Measurements from ENCODE around the gene TSPAN10.

The TSPAN10 gene

GRCh38 chr17:81631482-81631881 is 5.5 kb upstream of the TSPAN10 start:
- in situ Hi-C loops (cut with MboI; ENCODE audit: low sequenced_read_pairs) = no loop called here

GRCh38 chr17:81635431-81635830 is 1.6 kb upstream of the TSPAN10 start:
- in situ Hi-C loops (cut with MboI; ENCODE audit: low sequenced_read_pairs) = no loop called here

GRCh38 chr17:81635973-81636504 is 957 bp upstream of the TSPAN10 start:
- in situ Hi-C loops (cut with MboI; ENCODE audit: low sequenced_read_pairs) = no loop called here

GRCh38 chr17:81638683-81639082 is 1.7 kb downstream of the TSPAN10 start:
- in situ Hi-C loops (cut with MboI; ENCODE audit: low sequenced_read_pairs) = no loop called here

- in situ Hi-C loops (cut with MboI; ENCODE audit: low sequenced_read_pairs) = no loop called here
These were observed 3.0 kb downstream of the TSPAN10 start for GRCh38 chr17:81640011-81640410.

GRCh38 chr17:81641825-81642489 is 5.0 kb downstream of the TSPAN10 start:
- in situ Hi-C loops (cut with MboI; ENCODE audit: low sequenced_read_pairs) = no loop called here

GRCh38 chr17:81644496-81644895 is 7.5 kb downstream of the TSPAN10 start:
- in situ Hi-C loops (cut with MboI; ENCODE audit: low sequenced_read_pairs) = no loop called here

- in situ Hi-C loops (cut with MboI; ENCODE audit: low sequenced_read_pairs) = no loop called here
These were observed 8.3 kb downstream of the TSPAN10 start for GRCh38 chr17:81644976-81645952.

GRCh38 chr17:81646869-81647600 is 10.0 kb downstream of the TSPAN10 start:
- in situ Hi-C loops (cut with MboI; ENCODE audit: low sequenced_read_pairs) = no loop called here

- in situ Hi-C loops (cut with MboI; ENCODE audit: low sequenced_read_pairs) = no loop called here
These were observed 10.6 kb downstream of the TSPAN10 start for GRCh38 chr17:81647640-81648012.

GRCh38 chr17:81648013-81648706 is 11.2 kb downstream of the TSPAN10 start:
- in situ Hi-C loops (cut with MboI; ENCODE audit: low sequenced_read_pairs) = no loop called here

GRCh38 chr17:81648707-81649085 is 11.7 kb downstream of the TSPAN10 start:
- in situ Hi-C loops (cut with MboI; ENCODE audit: low sequenced_read_pairs) = no loop called here

- in situ Hi-C loops (cut with MboI; ENCODE audit: low sequenced_read_pairs) = no loop called here
These were observed 14.0 kb downstream of the TSPAN10 start for GRCh38 chr17:81650951-81651350.

- in situ Hi-C loops (cut with MboI; ENCODE audit: low sequenced_read_pairs) = no loop called here
These were observed 14.7 kb downstream of the TSPAN10 start for GRCh38 chr17:81651692-81652091.

GRCh38 chr17:81652906-81653771 is 16.1 kb downstream of the TSPAN10 start:
- in situ Hi-C loops (cut with MboI; ENCODE audit: low sequenced_read_pairs) = no loop called here

GRCh38 chr17:81655378-81656117 is 18.6 kb downstream of the TSPAN10 start:
- in situ Hi-C loops (cut with MboI; ENCODE audit: low sequenced_read_pairs) = no loop called here

- in situ Hi-C loops (cut with MboI; ENCODE audit: low sequenced_read_pairs) = no loop called here
These were observed 19.2 kb downstream of the TSPAN10 start, which contains the start of gene PDE6G for GRCh38 chr17:81656118-81656743. TSS of gene PDE6G (minus strand) at chr17:81656542. CDS start at chr17:81653305, 3,237 bp downstream.

- in situ Hi-C loops (cut with MboI; ENCODE audit: low sequenced_read_pairs) = no loop called here
These were observed 19.8 kb downstream of the TSPAN10 start for GRCh38 chr17:81656835-81657234.
